ENCODE measurements around the gene TMEM221.

Gene TMEM221

GRCh38 chr19:17394891-17395415, 53.5 kb downstream of the TMEM221 start:
- Histone ChIP-seq H3K27ac (peak overlapping the region; percentile 74), H3K36me3 (no peaks in the 10 kb centered on the region), H3K9me3 (ENCODE audit: severe bottlenecking) (no peaks in the 10 kb centered on the region), H3K4me3 (ENCODE audit: low read depth, low read length) (no peak overlapping the region), H3K27me3 (ENCODE audit: insufficient read depth, low read depth, severe bottlenecking) (peaks cover 2% of the 10 kb centered on the region)
- TF ChIP-seq CTCF (IDR thresholded peaks at IDR 0.05; ENCODE audit: low read depth, low read length) = peak; percentile 91
- peak; percentile 79 for DNase-seq

- TF ChIP-seq CTCF (IDR thresholded peaks at IDR 0.05; ENCODE audit: low read depth, low read length) = no peak
- DNase-seq = no peak
- H3K27me3 ChIP-seq (ENCODE audit: insufficient read depth, low read depth, severe bottlenecking) = peaks cover 8% of the 10 kb centered on the region
- no peak within 1 kb of the TSS for H3K4me3 ChIP-seq (ENCODE audit: low read depth, low read length)
- H3K36me3 ChIP-seq = no peaks in the 10 kb centered on the region
- H3K27ac ChIP-seq = no peak within 1 kb of the TSS; the same call in 1 of the 2 replicates
- peaks cover 8% of the 10 kb centered on the region for H3K9me3 ChIP-seq (ENCODE audit: severe bottlenecking)
These were observed 54.6 kb downstream of the TMEM221 start, which contains the start of gene CCDC194 for GRCh38 chr19:17393914-17394313. TSS of gene CCDC194 (minus strand) at chr19:17394196. CDS start at chr19:17394158, 38 bp downstream.

DNA sequence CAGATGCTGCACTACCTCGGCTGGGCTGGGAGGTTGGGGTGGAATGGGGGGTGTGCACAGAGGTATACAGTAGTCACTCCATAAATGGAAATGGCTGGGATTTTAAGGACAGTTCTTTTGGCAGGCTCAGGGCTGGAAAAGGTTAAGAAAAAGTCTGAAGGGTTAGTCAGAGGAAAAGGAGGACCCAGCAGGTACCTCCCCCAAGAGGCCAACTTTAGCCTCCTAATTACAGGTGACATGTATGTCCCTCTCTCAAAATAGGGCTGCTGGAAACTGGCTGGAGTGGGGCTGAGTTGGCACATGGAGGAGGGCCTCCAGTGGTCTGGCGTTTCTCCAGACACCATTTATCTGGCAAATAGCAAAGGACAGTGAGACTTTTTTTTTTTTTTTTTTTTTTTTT, 55.5 kb downstream of the TMEM221 start:
- Histone ChIP-seq H3K9me3 (ENCODE audit: severe bottlenecking) (peaks cover 12% of the 10 kb centered on the region), H3K27ac (no peak overlapping the region), H3K36me3 (no peaks in the 10 kb centered on the region), H3K27me3 (ENCODE audit: insufficient read depth, low read depth, severe bottlenecking) (peaks cover 8% of the 10 kb centered on the region), H3K4me3 (ENCODE audit: low read depth, low read length) (no peak overlapping the region)
- TF ChIP-seq CTCF (IDR thresholded peaks at IDR 0.05; ENCODE audit: low read depth, low read length) = no peak
- DNase-seq = no peak

GRCh38 chr19:17391371-17392151, 56.9 kb downstream of the TMEM221 start:
- peaks cover 12% of the 10 kb centered on the region for H3K9me3 ChIP-seq (ENCODE audit: severe bottlenecking)
- TF ChIP-seq CTCF (IDR thresholded peaks at IDR 0.05; ENCODE audit: low read depth, low read length) = no peak
- H3K4me3 ChIP-seq (ENCODE audit: low read depth, low read length) = peak overlapping the region; percentile 85
- no peaks in the 10 kb centered on the region for H3K36me3 ChIP-seq
- no peak overlapping the region for H3K27ac ChIP-seq
- peaks cover 8% of the 10 kb centered on the region for H3K27me3 ChIP-seq (ENCODE audit: insufficient read depth, low read depth, severe bottlenecking)
- DNase-seq = no peak

- no peak overlapping the region for H3K27ac ChIP-seq
- peak; percentile 96 for DNase-seq
- peak; percentile 90 for TF ChIP-seq CTCF (IDR thresholded peaks at IDR 0.05; ENCODE audit: low read depth, low read length)
- H3K36me3 ChIP-seq = no peaks in the 10 kb centered on the region
- peaks cover 8% of the 10 kb centered on the region for H3K27me3 ChIP-seq (ENCODE audit: insufficient read depth, low read depth, severe bottlenecking)
- peak overlapping the region; percentile 85 for H3K4me3 ChIP-seq (ENCODE audit: low read depth, low read length)
- peaks cover 12% of the 10 kb centered on the region for H3K9me3 ChIP-seq (ENCODE audit: severe bottlenecking)
These were observed 57.6 kb downstream of the TMEM221 start for GRCh38 chr19:17390665-17391370.
